D721Med (cell line): Measurements from ENCODE around the gene MAD1L1.
A peak's percentile ranks its signal among the peaks of the same experiment; 100 is the strongest.

Source experiments
- DNase-seq: peaks from one replicate; pipeline ENCODE4 v3.0.0; 2011; ENCODE audit warnings: low spot score; ENCODE audit not compliant: insufficient read length
- FAIRE-seq: peaks from 2 replicates; lab custom pipeline; 2011; peaks lifted over from hg19 to GRCh38; lab: Jason Lieb, UNC
- CTCF ChIP-seq: IDR thresholded peaks from 2 replicates; pipeline ENCODE4 v1.5.1; 2012; ENCODE audit warnings: mild to moderate bottlenecking, control low read depth; ENCODE audit not compliant: insufficient read depth; ENCODE audit errors: missing control alignments

MAD1L1 gene

GRCh38 chr7:2253021-2253420 is 20.3 kb upstream of the MAD1L1 start:
- DNase-seq (no peak), FAIRE-seq (no peak)
- TF ChIP-seq CTCF, result no peak

GRCh38 chr7:2251841-2252771 is 19.4 kb upstream of the MAD1L1 start:
- no peak for FAIRE-seq
- TF ChIP-seq CTCF, result no peak

DNA sequence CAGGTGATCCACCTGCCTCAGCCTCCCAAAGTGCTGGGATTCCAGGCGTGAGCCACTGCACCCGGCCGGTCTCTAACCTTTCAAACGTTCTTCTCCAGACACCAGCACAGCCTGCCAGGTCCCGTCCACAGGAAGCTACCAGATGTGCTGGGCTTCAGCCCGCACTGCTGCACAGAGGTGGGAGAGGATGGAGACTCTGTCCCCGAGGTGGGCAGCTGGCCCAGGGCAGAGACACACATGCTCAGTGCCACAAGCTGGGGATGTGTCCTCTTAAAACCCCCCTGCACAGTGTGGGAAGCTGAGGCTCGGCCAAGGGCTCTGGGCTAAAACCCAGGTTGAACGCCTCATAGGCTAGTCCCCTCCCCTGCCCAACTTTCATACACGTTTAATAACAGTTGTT is 18.6 kb upstream of the MAD1L1 start:
- TF ChIP-seq CTCF, result no peak
- FAIRE-seq, result no peak
- DNase-seq, result no peak

More at GRCh38 chr7:2251841-2252771, 19.4 kb upstream of the MAD1L1 start:
- no peak for DNase-seq

- DNase-seq (no peak), FAIRE-seq (no peak)
- TF ChIP-seq CTCF, result no peak
These were observed 17.1 kb upstream of the MAD1L1 start for GRCh38 chr7:2249744-2250323.

DNA sequence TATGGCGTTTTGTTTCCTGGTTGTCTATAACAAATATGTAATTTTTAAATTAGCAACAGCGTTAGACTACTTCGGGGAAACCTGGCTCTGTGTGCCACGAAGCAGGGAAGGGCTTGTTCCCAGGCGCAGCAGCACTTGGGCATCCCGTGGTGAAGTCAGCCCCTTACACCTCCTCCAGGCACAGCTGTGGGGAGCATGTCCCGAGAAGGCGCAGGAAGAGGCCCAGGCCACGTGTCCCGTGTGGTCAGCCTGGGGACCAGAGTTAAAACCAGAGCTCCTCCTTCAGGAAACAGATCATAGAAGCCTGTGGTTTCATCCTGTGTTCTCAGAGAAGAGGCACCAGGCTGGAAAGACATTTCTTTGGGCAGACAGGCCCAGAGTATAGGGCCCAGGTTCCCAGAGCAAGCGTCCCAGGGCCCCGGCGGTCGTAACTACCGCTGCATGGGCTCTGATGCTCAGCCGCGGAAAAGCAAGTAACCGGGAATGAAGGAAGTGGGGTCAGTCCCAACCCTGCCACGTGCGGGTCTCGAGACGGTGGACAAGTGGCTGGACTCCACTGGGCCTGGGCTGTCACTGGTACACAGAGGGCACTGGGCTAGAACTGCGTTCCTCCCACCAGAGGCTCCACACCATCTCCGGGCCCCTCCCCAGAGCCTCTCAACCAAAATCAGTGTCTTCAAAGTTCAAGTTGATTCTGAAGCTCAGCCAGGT is 16.4 kb upstream of the MAD1L1 start:
- TF ChIP-seq CTCF, result no peak
- FAIRE-seq (no peak), DNase-seq (no peak)

DNA sequence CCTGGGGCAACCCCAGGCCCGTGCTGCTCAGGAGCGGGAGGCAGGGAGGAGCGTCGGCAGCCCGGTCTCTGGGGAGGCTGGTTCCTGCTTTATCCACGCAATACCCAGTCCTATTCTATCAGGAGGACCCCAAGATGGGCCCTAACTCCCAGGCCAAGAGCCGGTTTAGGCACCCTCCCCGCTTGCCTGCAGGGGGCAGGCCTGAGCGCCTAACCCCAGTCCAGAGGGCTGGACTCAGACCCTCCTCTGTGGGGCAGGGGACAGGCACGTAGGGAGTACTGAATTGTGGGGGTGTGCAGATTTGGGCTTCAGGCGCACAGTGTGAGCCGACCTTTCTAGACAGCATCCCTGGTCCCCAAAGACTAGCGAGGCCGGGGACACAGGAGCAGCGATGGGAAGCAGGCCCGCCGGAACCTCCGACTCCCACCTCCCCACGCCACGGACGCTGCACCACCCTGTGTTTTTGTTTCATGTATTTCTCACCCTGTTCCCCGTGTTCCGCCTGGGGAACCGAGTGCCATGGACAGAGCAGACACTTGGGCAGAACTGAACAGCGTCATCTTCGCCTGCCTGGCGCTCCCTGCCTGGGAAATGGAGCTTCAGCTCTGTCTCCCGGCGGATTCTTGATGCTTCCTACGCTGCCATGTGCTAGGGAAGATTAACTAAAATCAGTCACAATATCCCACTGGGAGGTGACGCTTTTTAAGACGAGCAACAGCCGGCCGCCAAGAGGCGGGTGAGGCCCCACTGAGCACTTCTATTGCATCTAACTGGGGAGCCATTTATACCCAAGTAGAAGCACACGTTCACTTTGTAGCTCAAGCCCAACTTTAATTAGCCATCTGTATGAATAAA is 14.6 kb upstream of the MAD1L1 start:
- FAIRE-seq (no peak), DNase-seq (peak; percentile 74)
- TF ChIP-seq CTCF, result peak; percentile 76
